Measurements from ENCODE around the gene PKN2.

PKN2 gene

GRCh38 chr1:88777604-88778149, 93.6 kb downstream of the PKN2 start:
- no peak for DNase-seq
- Histone ChIP-seq H3K27ac (ENCODE audit: insufficient read depth, low read length, poor library complexity, severe bottlenecking) (no peak overlapping the region), H3K27me3 (replicated peaks; ENCODE audit: control insufficient read depth, insufficient read depth, low read length, poor library complexity, severe bottlenecking) (no peaks in the 10 kb centered on the region), H3K4me3 (ENCODE audit: insufficient read depth, low read depth, low read length, poor library complexity, severe bottlenecking) (no peak overlapping the region), H3K9me3 (ENCODE audit: control insufficient read depth, low read length) (no peaks in the 10 kb centered on the region), H3K4me1 (ENCODE audit: control insufficient read depth, insufficient read depth, low read length, poor library complexity, severe bottlenecking) (no peaks in the 10 kb centered on the region), H3K36me3 (ENCODE audit: control insufficient read depth, insufficient read depth, low read length) (peaks cover 49% of the 10 kb centered on the region)

DNA sequence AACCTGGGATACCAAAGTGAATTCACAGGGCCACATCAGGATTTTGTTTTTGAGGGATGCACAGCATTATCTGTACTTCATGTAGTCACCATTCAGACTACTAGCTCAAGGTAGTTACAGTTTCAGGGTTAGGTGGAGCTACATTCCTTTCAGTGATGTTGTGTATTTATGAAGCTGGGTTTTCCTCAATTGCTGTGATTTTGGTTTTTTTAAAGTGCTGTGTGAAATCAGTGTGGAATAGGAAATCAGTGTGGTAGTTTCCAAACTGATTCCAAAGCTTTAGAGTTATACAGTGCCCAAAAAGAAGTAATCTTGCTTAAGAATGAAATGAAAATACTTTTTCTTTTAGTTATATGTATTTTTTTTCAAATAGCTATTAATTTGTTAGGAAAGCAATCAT, 95.8 kb downstream of the PKN2 start:
- Histone ChIP-seq H3K4me1 (ENCODE audit: control insufficient read depth, insufficient read depth, low read length, poor library complexity, severe bottlenecking) (no peaks in the 10 kb centered on the region), H3K4me3 (ENCODE audit: insufficient read depth, low read depth, low read length, poor library complexity, severe bottlenecking) (no peak overlapping the region), H3K9me3 (ENCODE audit: control insufficient read depth, low read length) (no peaks in the 10 kb centered on the region), H3K27ac (ENCODE audit: insufficient read depth, low read length, poor library complexity, severe bottlenecking) (no peak overlapping the region), H3K27me3 (replicated peaks; ENCODE audit: control insufficient read depth, insufficient read depth, low read length, poor library complexity, severe bottlenecking) (no peaks in the 10 kb centered on the region), H3K36me3 (ENCODE audit: control insufficient read depth, insufficient read depth, low read length) (peaks cover 36% of the 10 kb centered on the region)
- no peak for DNase-seq

GRCh38 chr1:88780485-88780884, 96.4 kb downstream of the PKN2 start:
- no peaks in the 10 kb centered on the region for H3K4me1 ChIP-seq (ENCODE audit: control insufficient read depth, insufficient read depth, low read length, poor library complexity, severe bottlenecking)
- no peak for DNase-seq
- H3K36me3 ChIP-seq (ENCODE audit: control insufficient read depth, insufficient read depth, low read length): peaks cover 36% of the 10 kb centered on the region
- H3K27me3 ChIP-seq (replicated peaks; ENCODE audit: control insufficient read depth, insufficient read depth, low read length, poor library complexity, severe bottlenecking): no peaks in the 10 kb centered on the region
- H3K9me3 ChIP-seq (ENCODE audit: control insufficient read depth, low read length): no peaks in the 10 kb centered on the region
- H3K4me3 ChIP-seq (ENCODE audit: insufficient read depth, low read depth, low read length, poor library complexity, severe bottlenecking): no peak overlapping the region
- no peak overlapping the region for H3K27ac ChIP-seq (ENCODE audit: insufficient read depth, low read length, poor library complexity, severe bottlenecking)

DNA sequence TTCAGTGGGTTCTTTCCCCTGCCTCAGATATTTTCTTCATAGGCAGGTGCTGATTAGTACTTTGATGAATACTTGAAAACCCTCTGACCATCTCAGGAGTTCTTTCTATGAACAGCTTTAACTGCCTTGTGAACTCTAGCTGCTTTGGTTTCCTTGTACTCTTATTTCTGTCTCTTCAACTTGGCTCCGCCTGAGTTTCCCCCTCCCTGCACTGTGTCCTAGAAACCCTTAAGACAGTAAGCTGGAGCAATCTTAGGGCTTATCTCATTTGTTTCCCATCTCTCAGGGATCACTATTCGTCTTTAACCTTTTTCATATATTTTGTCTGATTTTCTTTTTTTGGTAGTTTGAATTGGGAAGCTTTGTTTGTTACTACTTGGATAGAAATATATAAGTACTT, 99.1 kb downstream of the PKN2 start:
- DNase-seq: no peak
- Histone ChIP-seq H3K27me3 (replicated peaks; ENCODE audit: control insufficient read depth, insufficient read depth, low read length, poor library complexity, severe bottlenecking) (no peaks in the 10 kb centered on the region), H3K4me3 (ENCODE audit: insufficient read depth, low read depth, low read length, poor library complexity, severe bottlenecking) (no peak overlapping the region), H3K36me3 (ENCODE audit: control insufficient read depth, insufficient read depth, low read length) (peaks cover 33% of the 10 kb centered on the region), H3K9me3 (ENCODE audit: control insufficient read depth, low read length) (no peaks in the 10 kb centered on the region), H3K27ac (ENCODE audit: insufficient read depth, low read length, poor library complexity, severe bottlenecking) (no peak overlapping the region), H3K4me1 (ENCODE audit: control insufficient read depth, insufficient read depth, low read length, poor library complexity, severe bottlenecking) (no peaks in the 10 kb centered on the region)

DNA sequence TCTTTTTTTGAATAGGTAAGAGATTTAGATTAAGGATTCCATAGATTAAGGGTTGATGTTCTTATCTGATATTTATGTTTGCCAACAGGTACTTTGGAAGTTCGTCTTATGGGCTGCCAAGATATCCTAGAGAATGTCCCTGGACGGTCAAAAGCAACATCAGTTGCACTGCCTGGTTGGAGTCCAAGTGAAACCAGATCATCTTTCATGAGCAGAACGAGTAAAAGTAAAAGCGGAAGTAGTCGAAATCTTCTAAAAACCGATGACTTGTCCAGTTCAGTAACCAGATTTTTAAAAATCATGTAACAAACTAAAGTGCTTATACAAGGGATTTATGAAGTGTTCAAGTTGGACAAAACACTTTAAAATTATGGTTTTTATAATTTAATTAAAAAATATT, 100.5 kb downstream of the PKN2 start:
- Histone ChIP-seq H3K4me3 (ENCODE audit: insufficient read depth, low read depth, low read length, poor library complexity, severe bottlenecking) (no peak overlapping the region), H3K27ac (ENCODE audit: insufficient read depth, low read length, poor library complexity, severe bottlenecking) (no peak overlapping the region), H3K4me1 (ENCODE audit: control insufficient read depth, insufficient read depth, low read length, poor library complexity, severe bottlenecking) (no peaks in the 10 kb centered on the region), H3K27me3 (replicated peaks; ENCODE audit: control insufficient read depth, insufficient read depth, low read length, poor library complexity, severe bottlenecking) (no peaks in the 10 kb centered on the region), H3K9me3 (ENCODE audit: control insufficient read depth, low read length) (no peaks in the 10 kb centered on the region), H3K36me3 (ENCODE audit: control insufficient read depth, insufficient read depth, low read length) (peaks cover 35% of the 10 kb centered on the region)
- DNase-seq: no peak

DNA sequence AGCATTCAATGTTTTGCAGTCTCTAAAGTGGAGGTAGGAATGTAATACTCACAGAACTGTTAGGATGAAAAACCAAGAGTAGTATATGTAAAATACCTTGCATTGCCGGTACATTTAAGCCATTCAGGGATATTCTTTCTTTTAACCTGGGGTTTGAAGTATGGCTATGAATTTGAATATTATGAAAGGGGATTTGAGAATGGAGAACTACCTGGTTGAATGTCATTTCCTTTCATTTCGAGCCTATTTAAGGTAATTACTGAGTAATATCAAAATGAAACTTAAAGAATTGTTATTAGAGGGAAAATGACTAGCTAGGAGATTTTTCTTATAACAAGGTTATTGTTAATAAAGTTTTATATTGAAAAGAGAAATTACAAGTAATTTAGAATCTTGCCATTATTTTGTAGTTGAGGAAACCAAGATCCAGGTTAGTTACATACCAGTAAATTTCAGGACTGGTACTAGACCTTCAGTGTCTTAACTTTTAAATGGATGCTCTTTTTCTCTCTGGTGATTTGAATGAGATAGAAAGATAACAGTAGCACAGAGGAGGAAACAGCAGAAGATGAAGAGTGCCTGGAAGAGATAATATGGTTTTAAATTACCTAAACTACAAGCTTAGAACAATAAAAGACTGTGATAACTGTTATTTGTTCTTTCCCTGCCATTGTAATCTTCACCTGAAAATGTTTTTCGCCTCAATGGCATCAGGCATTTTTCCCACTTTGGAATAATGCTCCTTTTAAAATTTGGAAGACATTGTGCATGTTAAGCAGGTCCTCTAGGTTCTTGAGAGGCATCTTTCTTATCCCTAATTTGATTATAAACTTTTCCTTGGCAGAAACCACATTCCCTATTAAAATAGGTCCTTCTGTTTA, 103.2 kb downstream of the PKN2 start:
- Histone ChIP-seq H3K27me3 (replicated peaks; ENCODE audit: control insufficient read depth, insufficient read depth, low read length, poor library complexity, severe bottlenecking) (no peaks in the 10 kb centered on the region), H3K36me3 (ENCODE audit: control insufficient read depth, insufficient read depth, low read length) (peaks cover 26% of the 10 kb centered on the region), H3K9me3 (ENCODE audit: control insufficient read depth, low read length) (no peaks in the 10 kb centered on the region), H3K4me1 (ENCODE audit: control insufficient read depth, insufficient read depth, low read length, poor library complexity, severe bottlenecking) (no peaks in the 10 kb centered on the region), H3K27ac (ENCODE audit: insufficient read depth, low read length, poor library complexity, severe bottlenecking) (no peak overlapping the region), H3K4me3 (ENCODE audit: insufficient read depth, low read depth, low read length, poor library complexity, severe bottlenecking) (no peak overlapping the region)
- DNase-seq: no peak

DNA sequence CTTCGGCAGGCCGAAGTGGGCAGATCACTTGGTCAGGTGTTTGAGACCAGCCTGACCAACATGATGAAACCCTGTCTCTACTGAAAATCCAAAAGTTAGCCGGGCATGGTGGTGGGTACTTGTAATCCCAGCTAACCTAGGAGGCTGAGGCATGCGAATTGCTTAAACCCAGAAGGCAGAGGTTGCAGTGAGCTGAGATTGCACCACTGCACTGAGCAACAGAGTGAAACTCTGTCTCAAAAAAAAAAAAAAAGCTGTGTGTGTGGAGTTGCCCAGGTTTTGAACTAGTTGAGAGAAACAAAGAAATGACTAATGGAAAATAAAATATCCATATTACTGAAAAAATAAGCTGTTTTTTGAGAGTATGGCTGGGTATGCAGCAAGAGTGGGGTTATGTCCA, 107.1 kb downstream of the PKN2 start:
- Histone ChIP-seq H3K36me3 (ENCODE audit: control insufficient read depth, insufficient read depth, low read length) (peaks cover 11% of the 10 kb centered on the region), H3K27ac (ENCODE audit: insufficient read depth, low read length, poor library complexity, severe bottlenecking) (no peak overlapping the region), H3K27me3 (replicated peaks; ENCODE audit: control insufficient read depth, insufficient read depth, low read length, poor library complexity, severe bottlenecking) (no peaks in the 10 kb centered on the region), H3K4me3 (ENCODE audit: insufficient read depth, low read depth, low read length, poor library complexity, severe bottlenecking) (no peak overlapping the region), H3K9me3 (ENCODE audit: control insufficient read depth, low read length) (no peaks in the 10 kb centered on the region), H3K4me1 (ENCODE audit: control insufficient read depth, insufficient read depth, low read length, poor library complexity, severe bottlenecking) (no peaks in the 10 kb centered on the region)
- DNase-seq: no peak

- peaks cover 8% of the 10 kb centered on the region for H3K36me3 ChIP-seq (ENCODE audit: control insufficient read depth, insufficient read depth, low read length)
- H3K27ac ChIP-seq (ENCODE audit: insufficient read depth, low read length, poor library complexity, severe bottlenecking): no peak overlapping the region
- no peak overlapping the region for H3K4me3 ChIP-seq (ENCODE audit: insufficient read depth, low read depth, low read length, poor library complexity, severe bottlenecking)
- DNase-seq: no peak
- no peaks in the 10 kb centered on the region for H3K27me3 ChIP-seq (replicated peaks; ENCODE audit: control insufficient read depth, insufficient read depth, low read length, poor library complexity, severe bottlenecking)
- H3K4me1 ChIP-seq (ENCODE audit: control insufficient read depth, insufficient read depth, low read length, poor library complexity, severe bottlenecking): no peaks in the 10 kb centered on the region
- no peaks in the 10 kb centered on the region for H3K9me3 ChIP-seq (ENCODE audit: control insufficient read depth, low read length)
Observed at GRCh38 chr1:88799491-88799890, 115.4 kb downstream of the PKN2 start.

- peaks cover 14% of the 10 kb centered on the region for H3K36me3 ChIP-seq (ENCODE audit: control insufficient read depth, insufficient read depth, low read length)
- no peaks in the 10 kb centered on the region for H3K27me3 ChIP-seq (replicated peaks; ENCODE audit: control insufficient read depth, insufficient read depth, low read length, poor library complexity, severe bottlenecking)
- H3K27ac ChIP-seq (ENCODE audit: insufficient read depth, low read length, poor library complexity, severe bottlenecking): no peak overlapping the region
- peak in 2 of 3 donors; percentile 8 to 17 for DNase-seq
- no peaks in the 10 kb centered on the region for H3K9me3 ChIP-seq (ENCODE audit: control insufficient read depth, low read length)
- H3K4me3 ChIP-seq (ENCODE audit: insufficient read depth, low read depth, low read length, poor library complexity, severe bottlenecking): no peak overlapping the region
- no peaks in the 10 kb centered on the region for H3K4me1 ChIP-seq (ENCODE audit: control insufficient read depth, insufficient read depth, low read length, poor library complexity, severe bottlenecking)
Observed at GRCh38 chr1:88800382-88801051, 116.4 kb downstream of the PKN2 start.

- Histone ChIP-seq H3K36me3 (ENCODE audit: control insufficient read depth, insufficient read depth, low read length) (peaks cover 23% of the 10 kb centered on the region), H3K27ac (ENCODE audit: insufficient read depth, low read length, poor library complexity, severe bottlenecking) (no peak overlapping the region), H3K9me3 (ENCODE audit: control insufficient read depth, low read length) (no peaks in the 10 kb centered on the region), H3K4me1 (ENCODE audit: control insufficient read depth, insufficient read depth, low read length, poor library complexity, severe bottlenecking) (no peaks in the 10 kb centered on the region), H3K4me3 (ENCODE audit: insufficient read depth, low read depth, low read length, poor library complexity, severe bottlenecking) (no peak overlapping the region), H3K27me3 (replicated peaks; ENCODE audit: control insufficient read depth, insufficient read depth, low read length, poor library complexity, severe bottlenecking) (no peaks in the 10 kb centered on the region)
- no peak for DNase-seq
Observed at GRCh38 chr1:88801575-88802208, 117.6 kb downstream of the PKN2 start.
